GM06990 (cell line): Measurements from ENCODE around the gene CNTFR.

ENCODE experiments used
- DNase-seq: peaks from one replicate; pipeline ENCODE4 v3.0.0-alpha.2; 2011; ENCODE audit not compliant: insufficient read length; ENCODE audit errors: extremely low read depth
- H3K27me3 ChIP-seq: replicated peaks from 2 replicates; pipeline ENCODE4 v1.6.0; 2011; ENCODE audit warnings: low read length; ENCODE audit not compliant: control insufficient read depth, insufficient read depth
- H3K36me3 ChIP-seq: 2 replicates; pipeline ENCODE4 v1.5.1; 2011; ENCODE audit warnings: low read length; ENCODE audit not compliant: control insufficient read depth, insufficient read depth
- H3K4me3 ChIP-seq: replicated peaks from 2 replicates; pipeline ENCODE4 v1.5.1; 2011; ENCODE audit warnings: low read depth, mild to moderate bottlenecking, control low read depth, low read length
- CTCF ChIP-seq: IDR thresholded peaks from 2 replicates; pipeline ENCODE4 v1.5.1; 2011; ENCODE audit warnings: low read length, control low read depth, mild to moderate bottlenecking, inconsistent platforms; ENCODE audit not compliant: insufficient read depth, poor library complexity, severe bottlenecking

The CNTFR gene

GRCh38 chr9:34601937-34602573 is 12.5 kb upstream of the CNTFR start:
- peaks cover 1% of the 10 kb centered on the region for H3K27me3 ChIP-seq

GRCh38 chr9:34600908-34601307 is 11.4 kb upstream of the CNTFR start:
- Histone ChIP-seq H3K4me3 (no peak overlapping the region), H3K27me3 (peaks cover 1% of the 10 kb centered on the region), H3K36me3 (no peaks in the 10 kb centered on the region)
- no peak for TF ChIP-seq CTCF
- no peak for DNase-seq

More at GRCh38 chr9:34601937-34602573, 12.5 kb upstream of the CNTFR start:
- no peak for TF ChIP-seq CTCF
- no peaks in the 10 kb centered on the region for H3K36me3 ChIP-seq
- H3K4me3 ChIP-seq, result no peak overlapping the region
- DNase-seq, result no peak

GRCh38 chr9:34599546-34599945 is 10.0 kb upstream of the CNTFR start:
- Histone ChIP-seq H3K4me3 (no peak overlapping the region), H3K27me3 (peaks cover 1% of the 10 kb centered on the region), H3K36me3 (no peaks in the 10 kb centered on the region)
- TF ChIP-seq CTCF, result no peak
- no peak for DNase-seq

- no peak for DNase-seq
- no peak for TF ChIP-seq CTCF
- Histone ChIP-seq H3K27me3 (peaks cover 4% of the 10 kb centered on the region), H3K4me3 (no peak overlapping the region), H3K36me3 (no peaks in the 10 kb centered on the region)
These were observed 4.7 kb upstream of the CNTFR start for GRCh38 chr9:34594177-34594576.

- Histone ChIP-seq H3K27me3 (peaks cover 7% of the 10 kb centered on the region), H3K4me3 (no peak overlapping the region)
These were observed 3.5 kb upstream of the CNTFR start for GRCh38 chr9:34592895-34593601.

More at GRCh38 chr9:34592895-34593601, 3.5 kb upstream of the CNTFR start:
- H3K36me3 ChIP-seq, result no peaks in the 10 kb centered on the region
- no peak for DNase-seq
- no peak for TF ChIP-seq CTCF
